GM19193 (cell line): ENCODE measurements around the gene KRTAP19-5.

Experiments used
- POLR2A ChIP-seq: IDR thresholded peaks from 4 replicates; pipeline ENCODE4 v1.6.1; 2011; ENCODE audit not compliant: insufficient read depth, insufficient read length; ENCODE audit errors: extremely low read depth

Gene KRTAP19-5

DNA sequence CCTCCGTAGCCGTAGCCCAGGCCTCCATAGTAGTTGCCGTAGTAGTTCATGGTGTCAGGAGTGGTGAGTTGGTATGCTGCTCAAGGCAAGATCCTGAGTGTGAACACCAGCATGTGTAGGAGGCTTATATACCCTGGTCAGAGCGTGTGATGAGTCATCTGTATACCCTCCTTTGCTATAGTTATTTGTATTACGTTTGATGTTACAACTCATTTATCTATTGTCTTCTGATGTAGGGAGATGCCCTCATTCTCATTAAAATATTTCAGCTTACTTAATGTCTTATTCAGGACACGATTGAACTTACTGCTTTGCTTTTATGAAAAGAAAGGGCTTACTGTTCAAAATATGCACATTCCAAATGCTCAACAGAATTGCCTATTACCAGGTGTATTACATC lies at the start of gene KRTAP19-5:
Gene KRTAP19-5, minus strand, starts transcription at position 101 of the 400 bp plus-strand sequence. Its CDS starts 51 bp downstream, at position 50.
- TF ChIP-seq POLR2A = no peak

DNA sequence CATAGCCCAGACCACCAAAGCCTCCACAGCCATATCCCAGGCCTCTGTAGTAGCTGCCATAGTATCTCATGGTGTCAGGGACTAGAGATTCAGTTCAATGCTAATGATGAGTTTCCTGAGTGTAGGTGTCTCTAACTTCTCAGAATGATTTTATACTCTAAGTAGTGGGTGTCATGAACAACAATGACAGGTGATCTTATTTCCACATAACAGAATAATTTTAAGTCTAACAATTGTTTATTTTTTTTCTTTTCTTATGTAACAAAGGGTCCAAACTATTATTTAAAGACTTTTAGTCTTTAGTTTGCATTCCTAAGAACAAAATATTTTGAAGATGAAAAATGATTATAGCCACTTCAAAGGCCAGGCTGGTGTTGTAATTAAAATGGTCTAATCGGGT lies 39.8 kb upstream of the KRTAP19-5 start, which contains the start of gene KRTAP19-6:
Gene KRTAP19-6, minus strand, starts transcription at position 101 of the 400 bp plus-strand sequence. Its CDS starts 31 bp downstream, at position 70.
- no peak for TF ChIP-seq POLR2A

DNA sequence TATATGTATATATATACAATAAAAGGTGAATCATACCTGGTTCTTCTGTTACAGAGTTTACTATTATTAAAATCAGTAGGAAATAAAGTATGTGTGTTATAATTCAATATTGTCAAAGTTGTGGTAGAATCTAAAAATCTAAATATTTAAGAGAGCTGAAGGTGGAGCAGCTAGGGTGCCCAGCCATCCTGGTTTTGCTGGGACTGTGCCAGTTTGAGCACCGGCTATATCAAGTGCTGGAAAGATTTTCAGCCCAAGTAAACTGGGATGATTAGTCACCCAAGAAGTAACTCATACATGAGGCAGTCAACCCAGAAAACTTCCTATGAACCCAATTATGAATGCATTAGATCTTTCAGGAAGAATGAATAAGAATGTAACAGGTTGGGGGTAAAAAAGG lies 16.9 kb upstream of the KRTAP19-5 start:
- no peak for TF ChIP-seq POLR2A

DNA sequence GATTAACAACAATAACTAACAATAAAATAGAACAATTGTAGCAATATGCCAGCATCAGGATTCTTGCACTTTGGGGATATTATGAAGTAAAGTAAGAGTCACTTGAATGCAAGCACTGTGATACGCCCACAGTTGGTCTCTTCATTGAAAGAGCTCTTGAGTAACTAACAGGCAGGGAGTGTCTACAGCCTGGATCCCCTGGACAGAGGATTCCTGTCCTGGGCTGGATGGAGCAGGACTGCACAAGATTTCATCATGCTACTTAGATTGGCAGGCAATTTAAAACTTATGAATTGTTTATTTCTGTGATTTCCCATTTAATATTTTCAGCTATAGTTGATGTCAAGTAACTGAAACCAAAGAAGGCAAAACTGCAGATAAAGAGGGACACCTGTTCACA lies 13.7 kb upstream of the KRTAP19-5 start:
- no peak for TF ChIP-seq POLR2A

DNA sequence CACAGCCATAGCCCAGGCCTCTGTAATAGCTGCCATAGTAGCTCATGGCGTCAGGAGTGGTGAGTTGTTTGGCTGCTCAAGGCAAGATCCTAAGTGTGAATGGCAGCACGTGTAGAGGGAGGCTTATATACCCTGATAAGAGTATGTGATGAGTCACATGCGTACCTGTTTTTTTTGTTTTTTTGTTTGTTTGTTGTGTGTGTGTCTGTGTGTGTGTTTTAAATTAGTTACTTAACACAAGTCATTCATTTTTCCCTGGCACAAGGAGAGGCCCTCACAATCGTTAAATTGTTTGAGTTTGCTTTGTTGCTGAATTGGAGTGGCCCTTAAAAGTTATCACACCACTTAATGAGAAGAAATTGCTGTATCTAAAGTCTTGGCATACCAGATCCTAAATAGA lies 4.9 kb downstream of the KRTAP19-5 start, which contains the start of gene KRTAP19-4:
Gene KRTAP19-4, minus strand, starts transcription at position 101 of the 400 bp plus-strand sequence. Its CDS starts 55 bp downstream, at position 46.
- no peak for TF ChIP-seq POLR2A

DNA sequence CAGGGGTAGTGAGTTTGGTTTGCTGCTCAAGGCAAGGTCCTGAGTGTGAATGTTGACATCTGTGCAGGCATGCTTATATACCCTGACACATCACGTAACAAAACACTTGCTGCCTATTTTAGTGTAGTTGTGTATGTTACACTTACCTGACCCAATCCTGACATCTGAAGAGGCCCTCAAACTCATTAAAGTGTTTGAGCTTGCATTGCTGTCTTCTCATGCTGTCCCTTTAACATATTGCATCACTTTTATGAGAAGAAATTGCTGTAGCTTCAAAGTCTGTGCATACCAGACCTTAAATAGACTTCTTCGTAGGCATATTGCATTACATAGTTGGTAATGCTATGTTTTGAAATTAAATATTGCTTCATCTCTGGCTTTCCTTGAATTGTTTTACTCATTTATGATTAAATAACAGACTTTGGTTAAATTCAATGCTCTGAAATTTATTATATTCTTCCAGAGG lies 9.9 kb downstream of the KRTAP19-5 start, which contains the start of gene KRTAP19-3:
Gene KRTAP19-3, minus strand, starts transcription at position 51 of the 466 bp plus-strand sequence. CDS start 56 bp downstream, outside the sequence.
- no peak for TF ChIP-seq POLR2A

DNA sequence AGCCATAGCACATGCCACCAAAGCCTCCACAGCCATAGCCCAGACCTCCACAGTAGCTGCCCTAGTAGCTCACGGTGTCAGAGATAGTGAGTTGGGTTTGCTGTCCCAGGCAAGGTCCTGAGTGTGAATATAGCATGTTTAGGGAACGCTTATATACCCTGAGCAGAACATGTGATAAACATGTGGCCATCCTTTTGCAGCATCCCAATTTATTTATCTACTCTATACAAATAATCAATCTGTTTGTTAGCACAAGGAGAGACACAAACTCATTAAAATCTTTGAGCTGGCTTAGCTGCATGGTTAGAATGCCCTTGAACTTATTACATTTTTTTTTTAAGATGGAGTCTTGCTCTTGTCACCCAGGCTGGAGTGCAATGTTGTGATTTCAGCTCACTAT lies 14.6 kb downstream of the KRTAP19-5 start, which contains the start of gene KRTAP19-2:
Gene KRTAP19-2, minus strand, starts transcription at position 101 of the 400 bp plus-strand sequence. Its CDS starts 88 bp downstream, at position 13.
- TF ChIP-seq POLR2A = no peak

DNA sequence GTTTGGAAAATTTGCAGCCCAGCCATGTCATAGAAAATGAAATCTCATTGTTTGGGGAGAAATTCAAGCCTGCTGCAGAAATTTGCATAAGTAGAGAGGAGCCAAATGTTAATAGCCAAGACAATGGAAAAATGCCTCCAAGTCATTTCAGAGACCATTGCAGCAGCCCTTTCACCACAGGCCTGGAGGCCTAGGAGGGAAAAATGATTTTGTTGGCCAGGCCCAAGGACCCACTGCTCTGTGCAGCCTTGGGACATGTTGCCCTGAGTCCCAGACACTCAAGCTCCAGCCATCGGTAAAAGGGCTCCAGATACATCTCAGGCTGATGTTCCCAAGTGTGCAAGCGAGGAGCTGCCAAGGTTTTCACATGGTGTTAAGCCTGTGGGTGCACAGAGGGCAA lies 15.8 kb downstream of the KRTAP19-5 start:
- no peak for TF ChIP-seq POLR2A

DNA sequence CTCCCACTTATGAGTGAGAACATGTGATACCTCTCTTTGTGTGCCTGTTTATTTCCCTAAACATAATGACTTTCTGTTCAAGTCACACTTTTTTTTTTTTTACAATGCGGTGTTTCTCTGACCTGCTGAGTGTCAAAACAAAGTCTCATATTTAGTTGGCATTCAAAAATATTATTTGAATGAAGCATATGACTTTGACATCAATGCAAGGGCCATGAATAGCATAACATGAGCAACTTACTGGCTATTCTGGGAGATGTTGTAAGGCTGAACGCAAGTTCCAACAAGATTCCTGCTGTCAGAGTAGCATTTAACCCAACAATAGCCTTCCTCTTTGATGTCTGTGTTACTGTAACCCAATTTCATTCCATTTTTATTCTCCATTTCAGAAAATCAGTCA lies 19.8 kb downstream of the KRTAP19-5 start:
- no peak for TF ChIP-seq POLR2A

DNA sequence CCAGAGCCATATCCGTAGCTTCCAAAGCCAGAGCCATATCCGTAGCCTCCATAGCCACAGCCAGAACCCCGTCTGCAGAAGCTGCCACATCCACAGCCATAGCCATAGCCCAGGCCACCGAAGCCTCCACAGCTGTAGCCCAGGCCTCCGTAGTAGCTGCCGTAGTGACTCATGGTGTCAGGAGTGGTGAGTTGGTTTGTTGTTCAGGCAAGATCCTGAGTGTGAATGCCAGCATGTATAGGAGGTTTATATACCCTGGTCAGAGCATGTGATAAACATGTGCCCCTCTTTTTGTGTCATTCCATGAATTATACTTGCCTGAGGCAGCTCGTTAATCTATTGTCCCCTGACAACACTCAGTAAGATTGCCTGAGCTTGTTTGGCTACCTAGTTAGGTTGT lies 21.8 kb downstream of the KRTAP19-5 start, which contains the start of gene KRTAP19-1:
Gene KRTAP19-1, minus strand, starts transcription at position 223 of the 400 bp plus-strand sequence. Its CDS starts 50 bp downstream, at position 173.
- no peak for TF ChIP-seq POLR2A

DNA sequence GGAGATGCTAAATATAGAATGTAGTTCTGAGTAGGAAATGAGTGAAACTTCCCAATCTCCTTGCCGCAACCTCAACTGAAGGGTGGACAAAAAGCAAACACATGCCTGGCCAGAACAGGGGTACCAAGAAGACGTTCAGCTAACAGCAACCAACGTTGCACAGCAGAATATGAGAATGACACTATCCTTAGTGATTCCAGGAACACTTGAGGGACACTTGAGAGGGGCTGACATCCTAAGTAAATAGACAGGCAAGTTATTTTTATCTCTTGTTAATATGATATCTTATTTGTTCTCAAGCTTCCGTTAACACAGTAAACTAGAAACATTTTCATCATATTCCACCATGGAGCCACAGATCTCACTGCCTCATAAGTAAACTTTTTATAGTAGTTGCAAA lies 22.7 kb downstream of the KRTAP19-5 start:
- no peak for TF ChIP-seq POLR2A

DNA sequence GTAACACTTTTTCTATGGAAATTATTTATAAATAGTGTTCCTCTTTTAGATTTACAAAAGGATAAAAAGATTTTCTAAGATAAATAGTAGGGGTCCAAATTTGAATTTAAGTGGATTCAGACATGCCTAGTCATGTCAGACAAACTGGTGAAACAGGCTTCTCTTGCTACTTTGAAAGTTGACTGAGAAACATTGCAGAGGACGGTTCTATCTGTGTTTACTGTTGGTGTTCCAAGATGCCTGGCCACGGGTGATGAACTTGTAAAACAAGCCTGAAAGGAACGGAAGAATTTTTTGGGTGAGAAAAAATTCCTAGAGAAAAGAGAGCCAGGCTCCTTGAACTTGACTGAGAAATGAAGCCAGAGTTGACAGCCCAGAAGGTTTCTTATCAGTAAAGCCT lies 23.9 kb downstream of the KRTAP19-5 start:
- TF ChIP-seq POLR2A = no peak

DNA sequence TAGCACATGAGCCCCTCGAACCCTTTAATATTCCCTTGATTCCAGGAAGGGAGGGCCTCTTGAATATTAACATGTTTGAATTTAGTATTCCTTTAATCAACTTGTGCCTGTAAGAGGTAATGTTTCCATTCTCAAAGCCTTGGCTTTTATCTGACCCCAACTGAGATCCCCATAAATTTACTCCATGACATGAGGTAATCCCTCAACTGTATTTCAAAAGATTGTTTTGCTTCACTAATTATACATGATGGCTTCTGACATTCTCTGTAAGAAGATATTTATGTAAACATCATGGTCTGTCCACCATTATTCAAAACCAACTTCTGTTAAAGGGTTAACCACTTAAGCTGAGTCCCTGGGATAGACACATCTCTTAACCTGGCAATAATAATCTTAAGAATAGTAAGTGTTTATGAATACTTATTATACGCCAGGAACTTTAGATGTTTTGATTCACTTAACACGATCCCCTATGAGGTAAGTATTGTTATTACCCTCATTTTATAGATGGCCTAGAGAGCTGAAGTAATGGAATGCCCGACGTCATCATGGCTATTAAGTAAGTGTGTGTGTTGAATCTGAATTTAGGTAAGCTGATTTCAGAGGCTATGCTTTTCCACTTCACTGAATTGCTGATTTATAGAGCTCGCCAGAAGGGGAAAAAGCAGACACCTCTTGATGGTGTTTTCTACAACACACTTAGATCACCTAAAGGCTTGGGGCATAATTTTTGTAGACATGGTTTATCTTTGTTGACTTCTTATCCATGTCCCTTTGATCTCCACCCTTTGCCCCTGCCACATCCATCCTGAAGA lies 32.8 kb downstream of the KRTAP19-5 start:
- TF ChIP-seq POLR2A = no peak

DNA sequence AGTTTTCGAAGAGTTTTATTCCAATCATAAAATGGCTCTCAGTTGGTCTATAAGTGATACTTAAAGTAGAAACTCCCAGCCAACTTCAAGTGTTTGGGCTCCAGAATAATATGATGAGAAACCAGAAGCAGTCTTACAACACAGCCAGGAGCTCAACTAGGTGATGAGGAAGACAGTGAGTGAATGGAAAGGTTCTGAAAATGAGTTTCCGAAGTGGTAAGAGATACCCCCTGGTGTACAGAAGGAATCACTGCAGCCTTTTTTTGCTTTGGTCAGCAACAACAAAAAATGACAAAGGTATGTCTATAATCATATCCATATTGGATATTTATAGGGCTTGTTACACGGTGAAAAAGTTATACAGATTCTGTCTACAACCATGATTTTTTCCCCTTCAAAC lies 38.2 kb downstream of the KRTAP19-5 start:
- TF ChIP-seq POLR2A = no peak
